Epithelial cell of proximal tubule (primary cell): ENCODE measurements around the gene HDAC2. TPM values are rescaled to one million over a fixed set of nuclear protein-coding genes. Genes with fewer than 3 reads are reported as not detected.

ENCODE experiments used
- DNase-seq: peaks from one replicate; pipeline ENCODE4 v3.0.0-alpha.2; 2011; ENCODE audit warnings: low read depth
- H3K4me3 ChIP-seq: 2 replicates; pipeline ENCODE4 v1.5.1; 2011; ENCODE audit warnings: low read depth, mild to moderate bottlenecking, low read length
- total RNA-seq: library from RNA; depleted of rRNA; stranded (reverse); fragments of >200 nt; gene quantifications from 2 replicates; pipeline ENCODE4 v1.2.3, GENCODE V29; 2015
- TF ChIP-seq, protein P1 (sequence below): conservative IDR thresholded peaks from 2 replicates; pipeline ENCODE4 v1.5.1; 2012; ENCODE audit warnings: low read depth, mild to moderate bottlenecking, low read length

The HDAC2 gene
- total RNA-seq, 1 donor from 2014 or later, result 95.5 TPM

DNA sequence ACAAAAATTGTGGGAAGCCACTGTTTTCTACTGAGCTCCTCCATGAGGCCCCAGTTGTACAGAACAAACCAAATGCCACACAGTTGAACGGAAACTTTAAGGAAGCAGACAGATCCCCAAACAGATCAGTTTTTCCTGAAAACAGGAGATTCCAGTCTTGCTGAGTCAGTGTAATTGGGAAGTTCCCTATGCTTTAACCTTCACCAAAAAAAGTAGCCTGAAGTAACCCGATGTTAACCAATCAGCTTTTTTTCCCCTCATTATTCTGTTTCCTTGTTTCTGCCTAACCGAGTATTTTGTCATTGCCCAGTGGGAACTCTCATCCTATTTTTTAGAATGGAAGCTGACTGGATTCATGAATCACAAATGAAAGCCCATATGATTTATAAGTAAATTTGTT is 77.1 kb downstream of the HDAC2 start:
- TF ChIP-seq, protein P1, sequence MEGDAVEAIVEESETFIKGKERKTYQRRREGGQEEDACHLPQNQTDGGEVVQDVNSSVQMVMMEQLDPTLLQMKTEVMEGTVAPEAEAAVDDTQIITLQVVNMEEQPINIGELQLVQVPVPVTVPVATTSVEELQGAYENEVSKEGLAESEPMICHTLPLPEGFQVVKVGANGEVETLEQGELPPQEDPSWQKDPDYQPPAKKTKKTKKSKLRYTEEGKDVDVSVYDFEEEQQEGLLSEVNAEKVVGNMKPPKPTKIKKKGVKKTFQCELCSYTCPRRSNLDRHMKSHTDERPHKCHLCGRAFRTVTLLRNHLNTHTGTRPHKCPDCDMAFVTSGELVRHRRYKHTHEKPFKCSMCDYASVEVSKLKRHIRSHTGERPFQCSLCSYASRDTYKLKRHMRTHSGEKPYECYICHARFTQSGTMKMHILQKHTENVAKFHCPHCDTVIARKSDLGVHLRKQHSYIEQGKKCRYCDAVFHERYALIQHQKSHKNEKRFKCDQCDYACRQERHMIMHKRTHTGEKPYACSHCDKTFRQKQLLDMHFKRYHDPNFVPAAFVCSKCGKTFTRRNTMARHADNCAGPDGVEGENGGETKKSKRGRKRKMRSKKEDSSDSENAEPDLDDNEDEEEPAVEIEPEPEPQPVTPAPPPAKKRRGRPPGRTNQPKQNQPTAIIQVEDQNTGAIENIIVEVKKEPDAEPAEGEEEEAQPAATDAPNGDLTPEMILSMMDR, result no peak
- H3K4me3 ChIP-seq, result no peak overlapping the region
- no peak for DNase-seq

DNA sequence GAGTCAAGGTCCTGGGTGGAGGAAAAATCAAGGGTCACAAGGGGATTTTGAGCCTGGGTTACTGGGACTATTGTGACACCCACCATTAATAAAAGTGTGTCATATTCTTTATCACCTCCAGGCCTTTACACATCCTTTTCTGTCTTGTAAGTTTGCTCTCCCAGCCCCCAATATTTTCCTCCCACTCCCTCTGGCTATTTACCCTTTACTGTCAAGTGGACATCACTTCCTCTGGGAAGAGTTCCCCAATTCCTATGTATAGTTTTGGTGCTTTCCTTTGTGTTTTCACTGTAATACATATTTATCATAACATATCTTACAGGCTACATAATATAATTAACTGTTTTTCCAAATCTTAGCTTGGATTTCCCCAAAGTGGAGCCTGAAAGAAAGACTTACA is 77.5 kb downstream of the HDAC2 start:
- H3K4me3 ChIP-seq, result no peak overlapping the region
- DNase-seq, result no peak
- TF ChIP-seq, protein P1, result no peak

DNA sequence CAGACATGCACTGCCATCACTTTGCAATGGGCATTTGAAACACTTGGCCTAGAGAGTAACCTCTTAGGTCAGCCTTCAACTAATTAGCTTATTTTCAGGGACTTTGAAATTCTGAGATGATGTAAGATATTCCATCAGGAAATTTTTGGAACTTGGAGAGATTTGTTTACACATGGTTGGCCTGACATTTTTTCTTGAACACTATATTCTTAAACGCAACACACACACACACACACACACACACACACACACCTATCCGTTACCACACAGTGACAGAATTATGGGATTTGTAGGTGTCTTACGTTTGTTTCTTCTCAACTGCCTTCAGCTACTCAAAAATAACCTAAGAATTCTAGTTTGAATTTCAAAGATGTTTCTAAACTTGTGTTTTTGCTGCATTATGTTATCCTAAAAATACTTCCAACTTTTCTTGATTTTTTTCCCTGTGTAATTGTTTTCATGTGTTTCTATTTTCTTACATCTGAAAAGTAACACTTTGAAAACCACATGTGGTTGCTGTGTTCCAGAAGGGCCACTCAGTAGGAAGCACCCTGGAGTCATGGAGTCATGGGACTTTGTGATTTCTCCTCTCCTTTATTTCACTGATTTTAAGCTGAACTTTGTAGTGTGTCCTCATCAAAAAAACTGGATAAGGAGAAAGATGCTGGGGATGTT is 81.9 kb downstream of the HDAC2 start:
- TF ChIP-seq, protein P1, result no peak
- no peak for DNase-seq
- no peak overlapping the region for H3K4me3 ChIP-seq

DNA sequence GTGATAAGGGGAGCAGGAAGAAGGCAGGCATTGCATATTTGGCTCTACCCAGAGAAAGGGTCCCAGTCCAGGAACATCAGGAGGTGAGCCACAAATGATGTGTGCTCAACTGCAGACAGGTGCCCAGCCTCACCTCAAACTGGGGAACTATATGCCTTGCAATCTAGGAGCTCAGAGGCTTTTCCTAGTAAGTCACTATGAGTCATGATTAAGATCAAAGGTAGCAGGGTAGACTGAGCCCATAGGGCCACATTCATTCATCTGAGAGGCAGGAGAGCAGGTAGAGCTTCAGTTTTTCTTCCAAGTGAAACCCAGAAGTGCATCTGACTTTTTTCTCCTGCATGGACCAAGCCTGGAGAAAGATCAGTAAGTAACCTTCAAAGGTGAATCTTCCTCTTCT is 82.5 kb downstream of the HDAC2 start:
- TF ChIP-seq, protein P1, result no peak

DNA sequence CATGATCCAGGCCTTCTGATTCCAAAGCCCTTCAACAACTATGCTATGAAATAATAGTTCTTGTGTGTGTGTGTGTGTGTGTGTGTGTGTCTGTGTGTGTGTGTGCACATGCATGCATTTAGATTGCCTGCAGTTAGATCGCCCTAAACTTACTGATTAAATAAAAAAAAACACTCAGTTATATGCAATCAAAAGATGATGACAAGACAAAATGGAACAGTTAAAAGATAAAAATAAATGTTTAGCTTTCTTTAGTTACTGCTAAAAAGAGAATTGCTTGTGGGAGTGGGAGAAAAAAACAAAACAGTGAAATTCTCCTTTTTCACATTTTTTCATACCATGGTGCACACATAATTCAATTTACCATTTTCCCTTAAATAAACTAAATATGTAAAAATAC is 84.4 kb downstream of the HDAC2 start:
- no peak for DNase-seq

More for the DNA sequence above, 82.5 kb downstream of the HDAC2 start:
- DNase-seq, result no peak
- H3K4me3 ChIP-seq, result no peak overlapping the region

DNA sequence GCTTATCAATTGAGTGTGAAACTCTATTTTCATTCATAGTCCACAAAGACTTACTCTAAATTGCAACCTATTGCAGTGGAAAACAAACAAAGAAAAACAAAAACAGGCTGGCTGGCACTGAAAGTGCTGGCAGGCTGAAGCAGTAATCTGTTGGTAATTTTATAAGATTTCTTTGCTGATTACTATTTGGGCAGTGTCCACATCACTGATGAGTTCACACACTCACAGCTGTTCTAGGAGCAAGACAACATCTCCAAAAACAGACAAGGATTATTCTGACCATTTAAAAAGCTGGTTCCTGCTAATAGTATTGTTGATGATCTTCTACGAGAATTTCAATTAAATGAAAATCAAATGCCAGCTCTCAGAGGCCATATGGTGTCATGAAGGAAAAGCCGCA is 86.9 kb downstream of the HDAC2 start:
- TF ChIP-seq, protein P1, result no peak
- no peak overlapping the region for H3K4me3 ChIP-seq
- no peak for DNase-seq

More for the DNA sequence above, 84.4 kb downstream of the HDAC2 start:
- TF ChIP-seq, protein P1, result no peak
- no peak overlapping the region for H3K4me3 ChIP-seq

Other genes starting within 250 kb of the HDAC2 start
- gene MARCKS, start 113.8 kb downstream of the HDAC2 start, total RNA-seq, result 133 and 177 TPM in 2 replicates